ENCODE data around the gene CACNA1E. TPM values are rescaled to one million over a fixed set of nuclear protein-coding genes. Genes with fewer than 3 reads are reported as not detected.

The CACNA1E gene
- total and polyA plus RNA-seq, 2 donors (not counting 1 experiment from before 2014, with no cell fraction given): 0.37 to 0.40 TPM

GRCh38 chr1:181595234-181595633 is 111.9 kb downstream of the CACNA1E start:
- H3K4me1 ChIP-seq (ENCODE audit: control insufficient read depth in 2 of 2, insufficient read depth in 2 of 2, low read length in 2 of 2): no peaks in the 10 kb centered on the region
- peaks cover 3% of the 10 kb centered on the region for H3K9me3 Mint-ChIP-seq (ENCODE audit: insufficient read depth)
- H3K27me3 Mint-ChIP-seq: peaks cover 3% of the 10 kb centered on the region
- H3K79me2 ChIP-seq (ENCODE audit: control insufficient read depth, insufficient read depth, low read length): no peaks in the 10 kb centered on the region
- H3K4me3 ChIP-seq (ENCODE audit: control extremely low read depth in 1 of 5, extremely low read depth in 1 of 5, insufficient read depth in 1 of 5, low read depth in 2 of 5, low read length in 4 of 5): no peak overlapping the region
- no peaks in the 10 kb centered on the region for H3K36me3 ChIP-seq (replicated peaks in 1 of 2; ENCODE audit: control extremely low read depth in 1 of 2, control insufficient read depth in 1 of 2, extremely low read depth in 1 of 2, insufficient read depth in 2 of 2, low read length in 1 of 2)
- CTCF ChIA-PET: no interaction called here
- peaks cover 0 to 3% (median 0%) of the 10 kb centered on the region in 4 experiments for H3K27me3 ChIP-seq (replicated peaks in 1 of 4; ENCODE audit: control extremely low read depth in 1 of 4, control insufficient read depth in 3 of 4, insufficient read depth in 4 of 4, low read length in 3 of 4)
- intact Hi-C loops (cut with micrococcal nuclease): no loop called here
- POLR2A ChIA-PET: no interaction called here
- no peak for ATAC-seq (ENCODE audit: low read depth)
- TF ChIP-seq CTCF (IDR thresholded peaks at IDR 0.05) (no peak), EZH2 (IDR thresholded peaks at IDR 0.05; ENCODE audit: borderline replicate concordance, insufficient read depth, low read depth, low read length, poor library complexity, severe bottlenecking) (no peak)
- no peak overlapping the region for H2AFZ ChIP-seq (ENCODE audit: insufficient read depth, low read depth, low read length, poor library complexity, severe bottlenecking)
- H3K4me3 Mint-ChIP-seq: no peak overlapping the region
- no peak overlapping the region for H3K27ac ChIP-seq (ENCODE audit: low read length in 2 of 2)
- H3K9me3 ChIP-seq (ENCODE audit: control extremely low read depth in 1 of 3, control insufficient read depth in 2 of 3, insufficient read depth in 1 of 3, low read length in 2 of 3): peaks cover 0 to 8% (median 0%) of the 10 kb centered on the region in 3 donors
- H3K4me1 Mint-ChIP-seq: no peaks in the 10 kb centered on the region
- H4K20me1 ChIP-seq (ENCODE audit: control insufficient read depth, insufficient read depth, low read length, poor library complexity, severe bottlenecking): no peaks in the 10 kb centered on the region
- H3K27ac Mint-ChIP-seq: no peak overlapping the region
- no peak overlapping the region for H3K4me2 ChIP-seq (replicated peaks; ENCODE audit: low read depth, low read length, poor library complexity, severe bottlenecking)
- 79% methylated on average over 6 of the region's 6 CpGs for WGBS (ENCODE audit: insufficient coverage)
- H3K9ac ChIP-seq (ENCODE audit: low read length): no peak overlapping the region
- DNase-seq: no peak

GRCh38 chr1:181601186-181601950 is 118.1 kb downstream of the CACNA1E start:
- no peak for DNase-seq
- Histone ChIP-seq H3K36me3 (replicated peaks in 1 of 2; ENCODE audit: control extremely low read depth in 1 of 2, control insufficient read depth in 1 of 2, extremely low read depth in 1 of 2, insufficient read depth in 2 of 2, low read length in 1 of 2) (no peaks in the 10 kb centered on the region), H3K79me2 (ENCODE audit: control insufficient read depth, insufficient read depth, low read length) (no peaks in the 10 kb centered on the region), H4K20me1 (ENCODE audit: control insufficient read depth, insufficient read depth, low read length, poor library complexity, severe bottlenecking) (no peaks in the 10 kb centered on the region), H3K27me3 (replicated peaks in 1 of 4; ENCODE audit: control extremely low read depth in 1 of 4, control insufficient read depth in 3 of 4, insufficient read depth in 4 of 4, low read length in 3 of 4) (peaks cover 0 to 7% (median 0%) of the 10 kb centered on the region in 4 experiments), H3K4me1 (ENCODE audit: control insufficient read depth in 2 of 2, insufficient read depth in 2 of 2, low read length in 2 of 2) (no peaks in the 10 kb centered on the region), H3K9me3 (ENCODE audit: control extremely low read depth in 1 of 3, control insufficient read depth in 2 of 3, insufficient read depth in 1 of 3, low read length in 2 of 3) (peaks cover 0 to 8% (median 0%) of the 10 kb centered on the region in 3 donors), H3K27ac (ENCODE audit: low read length in 2 of 2) (no peak overlapping the region), H3K4me2 (replicated peaks; ENCODE audit: low read depth, low read length, poor library complexity, severe bottlenecking) (no peak overlapping the region), H3K9ac (ENCODE audit: low read length) (no peak overlapping the region), H2AFZ (ENCODE audit: insufficient read depth, low read depth, low read length, poor library complexity, severe bottlenecking) (no peak overlapping the region), H3K4me3 (ENCODE audit: control extremely low read depth in 1 of 5, extremely low read depth in 1 of 5, insufficient read depth in 1 of 5, low read depth in 2 of 5, low read length in 4 of 5) (no peak overlapping the region)
- Mint-ChIP-seq H3K27me3 (peaks cover 12% of the 10 kb centered on the region), H3K9me3 (ENCODE audit: insufficient read depth) (peaks cover 3% of the 10 kb centered on the region), H3K4me3 (no peak overlapping the region), H3K27ac (no peak overlapping the region), H3K4me1 (no peaks in the 10 kb centered on the region)
- ChIA-PET CTCF (no interaction called here), POLR2A (no interaction called here)
- intact Hi-C loops (cut with micrococcal nuclease): no loop called here
- no peak for TF ChIP-seq EZH2 (IDR thresholded peaks at IDR 0.05; ENCODE audit: borderline replicate concordance, insufficient read depth, low read depth, low read length, poor library complexity, severe bottlenecking)
- no peak for TF ChIP-seq CTCF (IDR thresholded peaks at IDR 0.05)
- WGBS (ENCODE audit: insufficient coverage): 100% methylated on average over 4 of the region's 4 CpGs
- no peak for ATAC-seq (ENCODE audit: low read depth)
